HEK293 (cell line): ENCODE results near the gene MAP1LC3A.

ENCODE experiments used
- CTCF ChIP-seq: fragments of 450-650 bp; formaldehyde crosslinking; IDR thresholded peaks from 2 replicates; pipeline ENCODE4 v1.5.1; 2016; ENCODE audit warnings: missing biosample characterization, missing genetic modification characterization
- HOXC10 ChIP-seq: sonication (generic); formaldehyde crosslinking; IDR thresholded peaks from 2 replicates; pipeline ENCODE4 v1.8.1; 2023; ENCODE audit warnings: mild to moderate bottlenecking, missing genetic modification reagents
- PATZ1 ChIP-seq: fragments of 450-650 bp; formaldehyde crosslinking; IDR thresholded peaks from 2 replicates; pipeline ENCODE4 v1.5.1; 2016; ENCODE audit warnings: missing biosample characterization, missing genetic modification characterization
- PBX3 ChIP-seq: sonication (generic); formaldehyde crosslinking; IDR thresholded peaks from 2 replicates; pipeline ENCODE4 v1.8.1; 2022; ENCODE audit warnings: mild to moderate bottlenecking, moderate library complexity, missing genetic modification reagents
- RBAK ChIP-seq: fragments of 450-650 bp; formaldehyde crosslinking; IDR thresholded peaks from 2 replicates; pipeline ENCODE4 v1.5.1; 2016; ENCODE audit warnings: missing biosample characterization, missing genetic modification characterization
- SETDB1 ChIP-seq: IDR thresholded peaks from one replicate; pipeline ENCODE4 v1.6.1; 2017; ENCODE audit warnings: mild to moderate bottlenecking, low read length, moderate library complexity, mixed read lengths; ENCODE audit not compliant: insufficient read length
- SP2 ChIP-seq: fragments of 450-650 bp; formaldehyde crosslinking; IDR thresholded peaks from 2 replicates; pipeline ENCODE4 v1.5.1; 2016; ENCODE audit warnings: missing biosample characterization, missing genetic modification characterization
- TSHZ1 ChIP-seq: fragments of 450-650 bp; formaldehyde crosslinking; IDR thresholded peaks from 2 replicates; pipeline ENCODE4 v1.5.1; 2016; ENCODE audit warnings: missing biosample characterization, missing genetic modification characterization, borderline replicate concordance
- ZBTB11 ChIP-seq: fragments of 450-650 bp; formaldehyde crosslinking; conservative IDR thresholded peaks from 2 replicates; pipeline ENCODE4 v1.5.1; 2016; ENCODE audit warnings: low read depth, missing biosample characterization, missing genetic modification characterization
- ZFHX2 ChIP-seq: fragments of 450-650 bp; formaldehyde crosslinking; conservative IDR thresholded peaks from 2 replicates; pipeline ENCODE4 v1.5.1; 2016; ENCODE audit warnings: missing biosample characterization, missing genetic modification characterization
- ZNF157 ChIP-seq: fragments of 450-650 bp; formaldehyde crosslinking; IDR thresholded peaks from 2 replicates; pipeline ENCODE4 v1.5.1; 2016; ENCODE audit warnings: missing biosample characterization, missing genetic modification characterization
- ZNF16 ChIP-seq: fragments of 450-650 bp; formaldehyde crosslinking; IDR thresholded peaks from 2 replicates; pipeline ENCODE4 v1.5.1; 2016; ENCODE audit warnings: low read depth, missing biosample characterization, missing genetic modification characterization
- ZNF239 ChIP-seq: fragments of 450-650 bp; formaldehyde crosslinking; IDR thresholded peaks from 2 replicates; pipeline ENCODE4 v1.5.1; 2016; ENCODE audit warnings: missing biosample characterization, missing genetic modification characterization
- ZNF311 ChIP-seq: fragments of 450-650 bp; formaldehyde crosslinking; IDR thresholded peaks from 2 replicates; pipeline ENCODE4 v1.5.1; 2017; ENCODE audit warnings: missing biosample characterization, missing genetic modification characterization, borderline replicate concordance
- ZNF350 ChIP-seq: fragments of 450-650 bp; formaldehyde crosslinking; IDR thresholded peaks from 2 replicates; pipeline ENCODE4 v1.5.0; 2017; ENCODE audit warnings: missing biosample characterization, mild to moderate bottlenecking, missing genetic modification characterization
- ZNF394 ChIP-seq: fragments of 450-650 bp; formaldehyde crosslinking; IDR thresholded peaks from 2 replicates; pipeline ENCODE4 v1.5.1; 2016; ENCODE audit warnings: missing biosample characterization, missing genetic modification characterization, mild to moderate bottlenecking, moderate library complexity, borderline replicate concordance
- ZNF449 ChIP-seq: fragments of 450-650 bp; formaldehyde crosslinking; IDR thresholded peaks from 2 replicates; pipeline ENCODE4 v1.5.1; 2017; ENCODE audit warnings: missing biosample characterization, mild to moderate bottlenecking, missing genetic modification characterization, moderate library complexity
- ZNF513 ChIP-seq: fragments of 450-650 bp; IDR thresholded peaks from 2 replicates; pipeline ENCODE4 v1.5.1; 2018; ENCODE audit warnings: missing biosample characterization, missing genetic modification characterization
- ZNF555 ChIP-seq: fragments of 450-650 bp; formaldehyde crosslinking; conservative IDR thresholded peaks from 2 replicates; pipeline ENCODE4 v1.5.1; 2017; ENCODE audit warnings: missing biosample characterization, mild to moderate bottlenecking, missing genetic modification characterization, inconsistent platforms
- ZNF747 ChIP-seq: fragments of 450-650 bp; formaldehyde crosslinking; IDR thresholded peaks from 2 replicates; pipeline ENCODE4 v1.5.1; 2016; ENCODE audit warnings: missing biosample characterization, missing genetic modification characterization
- ZNF785 ChIP-seq: fragments of 450-650 bp; formaldehyde crosslinking; IDR thresholded peaks from 2 replicates; pipeline ENCODE4 v1.5.1; 2016; ENCODE audit warnings: missing biosample characterization, missing genetic modification characterization
- ZNF791 ChIP-seq: fragments of 450-650 bp; formaldehyde crosslinking; IDR thresholded peaks from 2 replicates; pipeline ENCODE4 v1.5.1; 2016; ENCODE audit warnings: missing biosample characterization, missing genetic modification characterization
- ZSCAN16 ChIP-seq: fragments of 450-650 bp; formaldehyde crosslinking; IDR thresholded peaks from 2 replicates; pipeline ENCODE4 v1.5.1; 2016; ENCODE audit warnings: missing biosample characterization, missing genetic modification characterization

MAP1LC3A gene

GRCh38 chr20:34516247-34517113, 42.0 kb upstream of the MAP1LC3A start, which contains the start of gene DYNLRB1 (continued):
- TF ChIP-seq RBAK (tag by site-specific recombination) (no peak), PBX3 (CRISPR knock-in tag) (peak; percentile 91; the same call in 1 of the 2 replicates), ZNF311 (tag by site-specific recombination) (no peak), ZFHX2 (tag by site-specific recombination) (peak; percentile 66; the same call in 1 of the 2 replicates), ZNF157 (tag by site-specific recombination) (no peak), SETDB1 (no peak), ZNF394 (tag by site-specific recombination) (no peak; the same call in 1 of the 2 replicates), ZNF785 (tag by site-specific recombination) (no peak), HOXC10 (CRISPR knock-in tag) (no peak), PATZ1 (tag by site-specific recombination) (peak; percentile 79), ZNF513 (no peak), ZNF791 (tag by site-specific recombination) (no peak), ZNF449 (tag by site-specific recombination) (peak; percentile 65), ZNF747 (tag by site-specific recombination) (no peak), SP2 (peak; percentile 87), ZNF239 (tag by site-specific recombination) (no peak), TSHZ1 (tag by site-specific recombination) (no peak), CTCF (tag by site-specific recombination) (no peak; the same call in 1 of the 2 replicates), ZBTB11 (peak; percentile 91), ZNF555 (tag by site-specific recombination) (no peak), ZSCAN16 (tag by site-specific recombination) (no peak), ZNF350 (no peak), ZNF16 (tag by site-specific recombination) (no peak)
